HG02884 (cell line): Measurements from ENCODE around the gene TELO2.

ENCODE experiments used
- ATAC-seq: cut with Tn5 transposase; IDR thresholded peaks from one replicate; pipeline ENCODE4 v1.9.1; 2021; ENCODE audit warnings: mild to moderate bottlenecking, moderate library complexity; ENCODE audit not compliant: unreplicated experiment

Gene TELO2

GRCh38 chr16:1496464-1496863 lies 3.3 kb downstream of the TELO2 start:
- ATAC-seq = no peak

GRCh38 chr16:1497014-1497598 lies 3.9 kb downstream of the TELO2 start:
- ATAC-seq = no peak

- no peak for ATAC-seq
Observed at GRCh38 chr16:1498899-1499676, 5.9 kb downstream of the TELO2 start.

- ATAC-seq = no peak
Observed at GRCh38 chr16:1499756-1500464, 6.8 kb downstream of the TELO2 start.

GRCh38 chr16:1500465-1501150 lies 7.4 kb downstream of the TELO2 start:
- no peak for ATAC-seq

- ATAC-seq = no peak
Observed at GRCh38 chr16:1501630-1502029, 8.5 kb downstream of the TELO2 start.

GRCh38 chr16:1502092-1503004 lies 9.2 kb downstream of the TELO2 start:
- ATAC-seq = no peak

- ATAC-seq = no peak
Observed at GRCh38 chr16:1503110-1503955, 10.2 kb downstream of the TELO2 start.

GRCh38 chr16:1505073-1505844 lies 12.1 kb downstream of the TELO2 start:
- ATAC-seq = no peak

- ATAC-seq = no peak
Observed at GRCh38 chr16:1505912-1506311, 12.8 kb downstream of the TELO2 start.

- no peak for ATAC-seq
Observed at GRCh38 chr16:1506494-1507213, 13.5 kb downstream of the TELO2 start.

- ATAC-seq = no peak
Observed at GRCh38 chr16:1508494-1509187, 15.5 kb downstream of the TELO2 start.

GRCh38 chr16:1509307-1510221 lies 16.4 kb downstream of the TELO2 start:
- no peak for ATAC-seq

GRCh38 chr16:1510272-1510671 lies 17.1 kb downstream of the TELO2 start:
- no peak for ATAC-seq

- ATAC-seq = no peak
Observed at GRCh38 chr16:1510941-1511351, 17.8 kb downstream of the TELO2 start.
